C1 segment of cervical spinal cord (tissue), 14 donors: ENCODE measurements around the gene RPS18.
A peak's percentile ranks its signal among the peaks of the same experiment; 100 is the strongest.
"Not testable (repeated sequence)": the region's sequence is repeated elsewhere in the genome, so short reads cannot be mapped to it uniquely, and the experiment has no call there.

Experiments
- DNase-seq, 14 donors: peaks; one replicate each; lab custom pipeline; 2025; lab: John Stamatoyannopoulos, UW

Gene RPS18

GRCh38 chr6:33271468-33272274 lies at the start of gene RPS18, which contains the start of gene VPS52:
TSS of gene RPS18 (plus strand) at chr6:33272075. CDS start at chr6:33272120, 45 bp downstream.
TSS of gene VPS52 (minus strand) at chr6:33271876. CDS start at chr6:33271675, 201 bp downstream.
- peak; percentile 76 to 97 (median 90) for DNase-seq

DNA sequence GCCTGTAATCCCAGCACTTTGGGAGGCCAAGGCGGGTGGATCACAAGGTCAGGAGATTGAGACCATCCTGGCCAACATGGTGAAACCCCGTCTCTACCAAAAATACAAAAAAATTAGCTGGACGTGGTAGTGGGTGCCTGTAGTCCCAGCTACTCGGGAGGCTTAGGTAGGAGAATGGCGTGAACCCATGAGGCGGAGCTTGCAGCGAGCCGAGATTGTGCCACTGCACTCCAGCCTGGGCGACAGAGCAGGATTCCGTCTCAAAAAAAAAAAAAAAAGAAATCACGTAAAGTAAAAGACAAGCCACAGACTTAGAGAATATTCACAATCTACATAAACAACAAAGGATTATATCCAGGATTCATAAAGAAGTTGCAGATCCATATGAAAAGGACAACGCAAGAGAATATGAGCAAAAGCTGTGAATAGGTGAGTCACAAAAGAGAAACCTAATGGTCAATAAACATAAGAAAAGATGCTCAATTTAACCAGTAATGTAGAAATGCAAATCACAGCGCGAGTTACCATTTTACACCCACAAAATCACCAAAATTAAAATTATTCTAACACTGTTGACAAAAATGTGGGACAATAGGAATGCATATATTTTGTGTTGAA lies 45.3 kb upstream of the RPS18 start:
- DNase-seq, result not testable (repeated sequence)

- no peak for DNase-seq
Observed at GRCh38 chr6:33235221-33235634, 36.6 kb upstream of the RPS18 start.

DNA sequence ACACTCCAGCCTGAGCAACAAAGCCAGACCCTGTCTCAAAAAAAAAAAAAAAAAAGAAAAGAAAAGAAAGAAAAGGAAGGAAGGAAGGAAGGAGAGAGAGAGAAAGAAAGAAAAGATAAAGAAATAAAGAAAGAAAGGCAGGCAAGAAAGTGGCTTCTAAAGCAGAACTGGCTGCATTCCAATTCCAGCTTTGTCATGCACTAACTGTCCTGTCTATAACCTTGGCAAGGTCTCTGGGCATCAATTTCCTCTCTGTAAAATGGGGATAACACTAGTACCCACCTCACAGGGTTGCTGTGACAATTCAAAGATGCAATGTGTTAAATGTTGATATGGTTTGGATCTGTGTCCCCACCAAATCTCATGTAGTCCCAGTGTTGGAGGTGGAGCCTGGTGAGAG lies 35.5 kb upstream of the RPS18 start:
- no peak for DNase-seq

GRCh38 chr6:33236852-33237251 lies 35.0 kb upstream of the RPS18 start:
- no peak for DNase-seq

DNA sequence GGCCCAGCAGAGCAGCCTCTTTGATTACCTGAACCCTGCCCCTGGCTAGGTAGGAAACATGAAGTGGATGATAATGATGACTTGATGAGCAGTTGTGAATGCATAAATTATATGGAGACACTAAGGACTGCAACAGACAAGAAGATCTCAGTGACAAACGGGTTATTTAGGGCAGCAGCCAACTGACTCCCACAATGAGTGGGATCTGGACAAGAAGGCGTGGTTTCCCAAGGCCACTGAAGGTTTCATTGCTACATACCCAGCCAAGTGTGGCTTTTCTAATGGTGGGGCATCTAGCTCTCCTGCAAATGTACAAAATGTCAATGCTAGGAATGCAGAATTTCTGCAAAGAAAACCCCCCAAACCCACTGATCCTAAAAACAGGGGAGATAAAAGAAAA lies 34.1 kb upstream of the RPS18 start:
- no peak for DNase-seq

DNA sequence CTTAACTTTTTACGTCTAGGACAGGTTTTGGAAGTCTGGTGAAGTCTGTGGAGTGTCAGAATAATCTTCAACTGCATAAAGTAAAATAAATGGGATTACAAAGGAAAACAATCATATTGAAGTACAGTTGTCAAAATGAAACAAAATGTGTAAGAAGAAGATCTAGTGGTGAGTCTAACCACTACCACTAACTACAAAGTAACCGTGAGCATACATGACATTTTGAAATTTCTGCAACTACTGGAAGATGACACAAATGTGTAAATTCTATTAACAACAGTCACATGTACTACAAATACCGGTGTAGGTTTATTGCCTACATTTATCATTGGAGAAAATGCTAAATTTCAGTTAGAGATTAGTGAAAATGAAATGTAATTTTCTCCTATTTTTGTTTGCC lies 29.9 kb upstream of the RPS18 start:
- no peak for DNase-seq

DNA sequence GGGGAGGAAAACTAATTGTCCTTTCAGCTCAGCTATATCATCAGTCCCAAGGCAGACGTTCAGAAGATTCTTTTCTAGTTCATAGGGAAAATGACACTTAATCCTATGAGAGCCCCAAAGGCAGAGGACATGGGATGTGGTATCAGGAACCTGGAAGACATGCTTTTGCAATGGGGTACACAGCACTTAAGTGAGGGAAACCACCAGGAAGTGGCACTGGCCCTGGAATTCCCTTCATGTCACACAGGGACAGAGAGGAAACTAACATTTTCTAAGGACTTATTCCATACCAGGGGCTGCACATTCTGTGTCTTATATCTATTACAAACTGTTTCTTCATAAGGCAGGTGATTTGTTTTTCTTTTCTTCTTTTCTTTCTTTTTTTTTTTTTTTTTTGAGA lies 28.4 kb upstream of the RPS18 start:
- no peak for DNase-seq

DNA sequence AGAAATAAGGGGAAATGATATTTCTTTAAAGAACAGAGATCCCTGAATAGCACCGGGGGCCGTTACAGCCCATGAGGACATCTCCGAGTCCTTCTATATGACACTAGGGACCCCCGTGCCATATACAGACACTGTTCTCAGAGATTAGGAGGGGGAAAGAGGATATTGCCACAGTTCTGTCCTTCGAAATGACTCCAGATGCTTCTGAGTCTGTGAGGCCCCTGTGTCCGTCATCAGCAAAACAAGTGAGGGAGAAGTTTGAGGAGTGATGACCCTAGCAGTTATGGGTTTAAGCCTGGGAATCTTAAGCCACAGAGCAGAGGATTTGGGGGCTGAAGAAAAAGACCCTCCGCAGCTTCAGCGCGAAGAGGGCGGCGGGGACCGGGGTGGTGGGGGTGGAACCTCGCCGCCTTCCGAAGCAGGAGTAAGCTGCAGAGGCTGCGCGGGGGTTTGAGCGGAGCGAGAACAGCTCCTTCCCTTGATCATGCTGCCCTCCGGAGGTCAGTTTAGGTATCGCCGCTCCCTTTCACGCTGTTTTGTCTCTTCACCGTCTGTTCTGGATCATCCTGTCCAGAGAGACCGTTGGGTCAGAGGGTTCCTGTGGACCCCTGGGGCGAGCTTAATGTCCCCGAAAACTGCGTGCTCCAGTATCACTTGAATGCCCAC lies 23.8 kb upstream of the RPS18 start:
- peak; percentile 35 to 91 (median 80) for DNase-seq

DNA sequence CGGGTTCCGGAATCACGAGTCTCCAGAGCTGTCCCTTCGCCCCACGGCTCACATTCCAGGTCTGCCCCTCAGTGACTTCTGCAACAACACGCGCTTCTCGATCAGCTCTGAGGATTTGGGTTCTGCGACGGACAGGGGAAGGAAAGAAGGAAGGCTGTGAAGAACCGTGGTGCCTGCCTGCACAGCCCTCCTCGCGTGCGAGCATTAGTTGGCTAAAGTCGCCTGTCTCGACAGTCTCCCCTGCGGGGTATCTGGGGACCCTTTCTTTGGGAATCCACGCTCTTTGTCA lies 23.3 kb upstream of the RPS18 start:
- DNase-seq, result peak in 1 of 14 donors; percentile 63

GRCh38 chr6:33248932-33249731 lies 22.7 kb upstream of the RPS18 start:
- peak; percentile 59 to 100 (median 94) for DNase-seq

GRCh38 chr6:33249732-33250630 lies 21.9 kb upstream of the RPS18 start:
- peak in 1 of 14 donors; percentile 38 for DNase-seq

GRCh38 chr6:33250731-33251130 lies 21.1 kb upstream of the RPS18 start:
- DNase-seq, result no peak

GRCh38 chr6:33251395-33252012 lies 20.4 kb upstream of the RPS18 start:
- no peak for DNase-seq

- no peak for DNase-seq
Observed at GRCh38 chr6:33252759-33253158, 19.1 kb upstream of the RPS18 start.

- DNase-seq, result no peak
Observed at GRCh38 chr6:33254591-33254990, 17.3 kb upstream of the RPS18 start.

DNA sequence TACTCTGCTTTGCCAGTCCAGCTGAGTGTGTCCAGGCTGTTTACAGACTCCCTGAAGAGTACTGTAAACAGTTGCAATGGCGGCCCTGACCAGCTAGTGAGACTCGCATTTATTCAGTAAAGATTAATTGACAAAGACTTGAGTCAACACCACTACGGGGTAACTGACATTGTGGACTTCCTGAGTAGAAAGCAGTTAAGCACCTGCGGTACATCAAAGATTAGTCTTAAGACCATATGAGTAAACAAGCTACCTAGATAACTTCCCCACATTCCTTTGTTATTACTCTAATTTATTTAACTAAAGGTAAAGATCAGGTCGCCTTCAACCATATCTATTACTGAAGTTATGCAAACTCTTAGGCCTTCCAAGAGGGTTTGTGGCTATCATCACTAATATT lies 12.8 kb upstream of the RPS18 start:
- DNase-seq, result no peak

DNA sequence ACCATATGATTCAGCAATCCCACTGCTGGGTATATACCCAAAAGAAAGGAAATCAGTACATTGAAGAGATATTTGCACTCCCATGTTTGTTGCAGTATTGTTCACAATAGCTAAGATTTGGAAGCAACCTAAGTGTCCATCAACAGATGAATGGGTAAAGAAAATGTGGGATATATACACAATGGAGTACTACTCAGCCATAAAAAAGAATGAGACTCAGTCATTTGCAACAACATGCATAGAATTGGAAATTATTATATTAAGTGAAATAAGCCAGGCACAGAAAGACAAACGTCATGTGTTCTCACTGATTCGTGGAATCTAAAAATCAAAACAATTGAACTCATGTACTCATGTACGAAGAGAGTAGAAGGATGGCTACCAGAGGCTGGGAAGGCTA lies 9.4 kb upstream of the RPS18 start:
- not testable (repeated sequence) for DNase-seq

GRCh38 chr6:33264015-33264414 lies 7.9 kb upstream of the RPS18 start:
- no peak for DNase-seq

GRCh38 chr6:33271117-33271467 lies 783 bp upstream of the RPS18 start:
- peak in 1 of 14 donors; percentile 43 for DNase-seq
